Brain microvascular endothelial cell (primary cell): ENCODE data around the gene KRTAP4-7.
"Not testable (repeated sequence)": the region's sequence is repeated elsewhere in the genome, so short reads cannot be mapped to it uniquely, and the experiment has no call there.

Experiments used
- DNase-seq: peaks from one replicate; pipeline ENCODE4 v3.0.0-alpha.2; 2020
- H3K27ac ChIP-seq: fragments of 250-450 bp; sonication (Bioruptor Pico); 2 replicates; pipeline ENCODE4 v1.5.1; 2020; ENCODE audit warnings: mild to moderate bottlenecking, moderate library complexity
- H3K27me3 ChIP-seq: fragments of 250-450 bp; sonication (Bioruptor Pico); replicated peaks from 2 replicates; pipeline ENCODE4 v1.5.1; 2020; ENCODE audit warnings: mild to moderate bottlenecking
- H3K36me3 ChIP-seq: fragments of 250-450 bp; sonication (Bioruptor Pico); replicated peaks from 2 replicates; pipeline ENCODE4 v1.5.1; 2020; ENCODE audit warnings: mild to moderate bottlenecking
- H3K4me3 ChIP-seq: 2 replicates; pipeline ENCODE4 v1.5.1; 2011; ENCODE audit warnings: low read depth, mild to moderate bottlenecking, control low read depth, low read length, moderate library complexity
- in situ Hi-C: cut with HindIII; loops from 2 replicates; pipeline ENCODE4 v1.10.0; 2017; ENCODE audit warnings: low sequenced_read_pairs, low pct_ligation_motif_present
- TF ChIP-seq, protein P1 (sequence below): IDR thresholded peaks from 2 replicates; pipeline ENCODE4 v1.5.1; 2011; ENCODE audit warnings: low read depth, mild to moderate bottlenecking, moderate library complexity, low read length, control low read depth, inconsistent platforms; ENCODE audit errors: missing control alignments

Gene KRTAP4-7

GRCh38 chr17:41096055-41096454 lies 12.1 kb downstream of the KRTAP4-7 start:
- Histone ChIP-seq H3K27ac (no peak overlapping the region), H3K36me3 (no peaks in the 10 kb centered on the region), H3K27me3 (no peaks in the 10 kb centered on the region), H3K4me3 (no peak overlapping the region)
- DNase-seq = no peak
- in situ Hi-C loops = no loop called here
- TF ChIP-seq, protein P1, sequence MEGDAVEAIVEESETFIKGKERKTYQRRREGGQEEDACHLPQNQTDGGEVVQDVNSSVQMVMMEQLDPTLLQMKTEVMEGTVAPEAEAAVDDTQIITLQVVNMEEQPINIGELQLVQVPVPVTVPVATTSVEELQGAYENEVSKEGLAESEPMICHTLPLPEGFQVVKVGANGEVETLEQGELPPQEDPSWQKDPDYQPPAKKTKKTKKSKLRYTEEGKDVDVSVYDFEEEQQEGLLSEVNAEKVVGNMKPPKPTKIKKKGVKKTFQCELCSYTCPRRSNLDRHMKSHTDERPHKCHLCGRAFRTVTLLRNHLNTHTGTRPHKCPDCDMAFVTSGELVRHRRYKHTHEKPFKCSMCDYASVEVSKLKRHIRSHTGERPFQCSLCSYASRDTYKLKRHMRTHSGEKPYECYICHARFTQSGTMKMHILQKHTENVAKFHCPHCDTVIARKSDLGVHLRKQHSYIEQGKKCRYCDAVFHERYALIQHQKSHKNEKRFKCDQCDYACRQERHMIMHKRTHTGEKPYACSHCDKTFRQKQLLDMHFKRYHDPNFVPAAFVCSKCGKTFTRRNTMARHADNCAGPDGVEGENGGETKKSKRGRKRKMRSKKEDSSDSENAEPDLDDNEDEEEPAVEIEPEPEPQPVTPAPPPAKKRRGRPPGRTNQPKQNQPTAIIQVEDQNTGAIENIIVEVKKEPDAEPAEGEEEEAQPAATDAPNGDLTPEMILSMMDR = no peak

GRCh38 chr17:41098042-41098441 lies 14.1 kb downstream of the KRTAP4-7 start, which contains the start of gene KRTAP4-8:
TSS of gene KRTAP4-8 (minus strand) at chr17:41098142. CDS start at chr17:41098084, 58 bp downstream.
- Histone ChIP-seq H3K27me3 (no peaks in the 10 kb centered on the region), H3K36me3 (no peaks in the 10 kb centered on the region), H3K4me3 (no peak within 1 kb of the TSS), H3K27ac (peak within 1 kb of the TSS; percentile 40)
- DNase-seq = no peak
- in situ Hi-C loops = no loop called here
- TF ChIP-seq, protein P1 = no peak

DNA sequence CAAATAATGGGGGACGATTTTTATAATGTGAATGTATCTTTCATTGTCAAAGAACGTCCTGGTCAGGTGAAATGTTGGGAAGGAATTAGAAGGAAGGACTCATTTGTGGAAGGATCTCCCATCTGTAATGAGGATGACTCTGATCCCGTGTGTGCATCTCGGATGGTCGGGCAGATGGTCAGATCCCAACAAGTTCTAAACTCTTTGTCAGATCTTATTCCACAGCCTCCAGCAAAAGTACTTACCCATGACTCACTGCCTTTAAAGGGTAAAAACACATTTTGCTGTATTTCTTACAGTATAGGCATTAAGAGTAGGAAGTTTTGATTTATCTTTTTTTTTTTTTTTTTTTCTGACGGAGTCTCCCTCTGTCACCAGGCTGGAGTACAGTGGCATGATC lies 14.5 kb downstream of the KRTAP4-7 start:
- no peak overlapping the region for H3K4me3 ChIP-seq
- peak; percentile 23 for DNase-seq
- in situ Hi-C loops = no loop called here
- TF ChIP-seq, protein P1 = no peak
- H3K27ac ChIP-seq = peak overlapping the region; percentile 40
- no peaks in the 10 kb centered on the region for H3K36me3 ChIP-seq
- no peaks in the 10 kb centered on the region for H3K27me3 ChIP-seq

- H3K4me3 ChIP-seq, in situ Hi-C loops, H3K27me3 ChIP-seq, H3K36me3 ChIP-seq: not testable (repeated sequence)
- H3K27ac ChIP-seq = peak overlapping the region; percentile 7
- DNase-seq = peak; percentile 60
Observed at GRCh38 chr17:41099682-41100480, 15.9 kb downstream of the KRTAP4-7 start.

DNA sequence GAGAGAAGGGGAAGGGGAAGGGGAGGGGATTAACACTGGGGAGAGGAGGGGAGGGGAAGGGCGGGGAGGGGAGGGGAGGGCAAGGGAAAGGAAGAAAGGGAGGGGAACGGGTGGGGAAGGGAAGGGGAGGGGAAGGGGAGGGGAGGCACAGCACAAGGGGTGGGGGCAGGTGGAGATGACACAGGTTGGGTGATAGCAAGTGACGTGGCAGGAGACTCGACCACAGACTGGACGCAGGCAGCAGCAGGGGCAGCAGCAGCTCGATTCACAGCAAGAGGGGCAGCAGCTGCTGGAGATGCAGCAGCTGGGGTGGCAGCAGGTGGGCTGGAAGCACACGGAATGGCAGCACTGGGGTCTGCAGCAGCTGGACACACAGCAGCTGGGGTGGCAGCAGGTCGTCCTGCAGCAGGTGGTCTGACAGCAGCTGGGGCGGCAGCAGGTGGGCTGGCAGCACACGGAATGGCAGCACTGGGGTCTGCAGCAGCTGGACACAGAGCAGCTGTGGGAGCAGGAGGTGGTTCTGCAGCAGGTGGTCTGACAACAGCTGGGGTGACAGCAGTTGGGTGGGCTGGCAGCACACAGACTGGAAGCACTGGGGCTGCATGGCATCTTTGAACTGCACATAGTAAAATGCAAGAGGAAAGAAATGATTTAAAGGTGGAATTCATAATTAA lies 17.8 kb downstream of the KRTAP4-7 start, which contains the start of gene KRTAP4-16:
Gene KRTAP4-16 (minus strand): TSS at position 624 of the 674 bp plus-strand sequence. CDS start 0 bp downstream, at position 624.
- in situ Hi-C loops = no loop called here
- no peak within 1 kb of the TSS for H3K27ac ChIP-seq
- TF ChIP-seq, protein P1 = no peak
- no peaks in the 10 kb centered on the region for H3K36me3 ChIP-seq
- H3K27me3 ChIP-seq = no peaks in the 10 kb centered on the region
- DNase-seq = no peak
- H3K4me3 ChIP-seq = no peak within 1 kb of the TSS

GRCh38 chr17:41103896-41104295 lies 19.9 kb downstream of the KRTAP4-7 start:
- H3K27me3 ChIP-seq = no peaks in the 10 kb centered on the region
- in situ Hi-C loops = no loop called here
- DNase-seq = no peak
- no peak overlapping the region for H3K27ac ChIP-seq
- no peaks in the 10 kb centered on the region for H3K36me3 ChIP-seq
- H3K4me3 ChIP-seq = no peak overlapping the region
- TF ChIP-seq, protein P1 = no peak

GRCh38 chr17:41104386-41105038 lies 20.6 kb downstream of the KRTAP4-7 start:
- H3K36me3 ChIP-seq, H3K4me3 ChIP-seq, H3K27ac ChIP-seq, in situ Hi-C loops, H3K27me3 ChIP-seq: not testable (repeated sequence)
- DNase-seq = peak; percentile 56

DNA sequence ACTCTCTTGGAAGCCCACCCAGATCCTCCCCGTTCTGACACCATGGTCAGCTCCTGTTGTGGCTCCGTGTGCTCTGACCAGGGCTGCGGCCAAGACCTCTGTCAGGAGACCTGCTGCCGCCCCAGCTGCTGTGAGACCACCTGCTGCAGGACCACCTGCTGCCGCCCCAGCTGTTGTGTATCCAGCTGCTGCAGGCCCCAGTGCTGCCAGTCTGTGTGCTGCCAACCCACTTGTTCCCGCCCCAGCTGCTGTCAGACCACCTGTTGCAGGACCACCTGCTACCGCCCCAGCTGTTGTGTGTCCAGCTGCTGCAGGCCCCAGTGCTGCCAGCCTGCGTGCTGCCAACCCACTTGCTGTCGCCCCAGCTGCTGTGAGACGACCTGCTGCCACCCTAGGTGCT lies 21.4 kb downstream of the KRTAP4-7 start, which contains the start of gene KRTAP4-9:
Gene KRTAP4-9 (plus strand): TSS at position 43 of the 400 bp plus-strand sequence. CDS start 0 bp downstream, at position 43.
- DNase-seq, in situ Hi-C loops, H3K27me3 ChIP-seq, H3K4me3 ChIP-seq, H3K27ac ChIP-seq, H3K36me3 ChIP-seq: not testable (repeated sequence)
